ENCODE measurements around the gene MRPL10. TPM values are rescaled to one million over a fixed set of nuclear protein-coding genes. Genes with fewer than 3 reads are reported as not detected.

The MRPL10 gene
- total and polyA plus RNA-seq, 10 of the 15 experiments (the other 5 are each of a cell fraction or from before 2014, with no cell fraction given), result 18.9 to 61.9 (median 47.3) TPM

DNA sequence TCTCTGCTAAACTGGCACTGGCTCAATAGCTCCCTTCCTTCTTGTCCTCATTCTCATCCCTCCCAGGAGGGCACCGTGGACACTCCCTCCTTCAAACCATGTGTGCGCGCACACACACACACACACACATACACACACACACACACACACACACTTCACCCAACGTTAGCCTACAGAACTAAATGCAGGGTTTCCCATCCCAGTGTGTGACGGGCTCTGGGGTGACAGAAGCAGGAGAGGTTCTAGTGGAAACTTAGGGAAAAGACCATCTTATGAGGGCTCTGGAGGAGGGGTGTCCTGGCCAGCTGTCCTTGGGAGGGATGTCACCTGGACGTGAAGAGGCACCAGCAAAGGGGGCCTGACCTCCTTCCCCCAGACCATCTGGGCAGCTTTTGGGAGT lies 29.4 kb downstream of the MRPL10 start:
- Histone ChIP-seq H3K4me2 (ENCODE audit: control insufficient read depth, insufficient read depth) (no peak overlapping the region), H4K20me1 (ENCODE audit: control insufficient read depth, insufficient read depth) (no peaks in the 10 kb centered on the region), H3K27ac (ENCODE audit: control insufficient read depth, insufficient read depth) (no peak overlapping the region), H3K79me2 (ENCODE audit: control insufficient read depth, insufficient read depth, low read length) (no peaks in the 10 kb centered on the region), H3K9me3 (replicated peaks; ENCODE audit: control insufficient read depth, insufficient read depth, low read length) (no peaks in the 10 kb centered on the region), H3K4me1 (ENCODE audit: control insufficient read depth, insufficient read depth, low read length) (no peaks in the 10 kb centered on the region), H2AFZ (ENCODE audit: control insufficient read depth, low read depth, low read length) (no peak overlapping the region), H3K4me3 (no peak overlapping the region), H3K9ac (ENCODE audit: control insufficient read depth, insufficient read depth, low read length) (no peak overlapping the region), H3K36me3 (ENCODE audit: control insufficient read depth in 2 of 2, insufficient read depth in 2 of 2, low read length in 1 of 2) (no peaks in the 10 kb centered on the region; a peak in 1 of 4 replicates), H3K27me3 (replicated peaks in 1 of 2; ENCODE audit: control insufficient read depth in 2 of 2, insufficient read depth in 2 of 2, low read length in 1 of 2) (no peaks in the 10 kb centered on the region)
- in situ Hi-C loops (cut with MboI), result loop anchor here (10.0 kb wide), 1 partner anchor 107 kb away; the partner anchor contains the start of gene TBKBP1
- FAIRE-seq (peak; percentile 18), DNase-seq (ENCODE audit: low read depth, low spot score) (no peak), ATAC-seq (no peak)
- TF ChIP-seq ATF3 (IDR thresholded peaks at IDR 0.05; ENCODE audit: borderline replicate concordance, extremely low read depth, low read depth, low read length) (no peak), CBX5 (IDR thresholded peaks at IDR 0.05; ENCODE audit: low read depth) (no peak), SMC3 (IDR thresholded peaks at IDR 0.05; ENCODE audit: borderline replicate concordance, low read length) (no peak), RB1 (IDR thresholded peaks at IDR 0.05; ENCODE audit: borderline replicate concordance) (no peak), POLR2AphosphoS2 (IDR thresholded peaks at IDR 0.05; ENCODE audit: low read depth, low read length) (no peak), MYB (IDR thresholded peaks at IDR 0.05; ENCODE audit: borderline replicate concordance, low read depth, low read length) (no peak), NFYA (IDR thresholded peaks at IDR 0.05; ENCODE audit: borderline replicate concordance, low read depth, low read length) (no peak), LARP7 (IDR thresholded peaks at IDR 0.05) (no peak), PML (IDR thresholded peaks at IDR 0.05; ENCODE audit: low read length) (no peak), HCFC1 (IDR thresholded peaks at IDR 0.05; ENCODE audit: low read length) (no peak), ASH2L (IDR thresholded peaks at IDR 0.05; ENCODE audit: borderline replicate concordance, low read depth) (no peak), ZNF622 (IDR thresholded peaks at IDR 0.05) (no peak)
- TF ChIP-seq, protein P1, sequence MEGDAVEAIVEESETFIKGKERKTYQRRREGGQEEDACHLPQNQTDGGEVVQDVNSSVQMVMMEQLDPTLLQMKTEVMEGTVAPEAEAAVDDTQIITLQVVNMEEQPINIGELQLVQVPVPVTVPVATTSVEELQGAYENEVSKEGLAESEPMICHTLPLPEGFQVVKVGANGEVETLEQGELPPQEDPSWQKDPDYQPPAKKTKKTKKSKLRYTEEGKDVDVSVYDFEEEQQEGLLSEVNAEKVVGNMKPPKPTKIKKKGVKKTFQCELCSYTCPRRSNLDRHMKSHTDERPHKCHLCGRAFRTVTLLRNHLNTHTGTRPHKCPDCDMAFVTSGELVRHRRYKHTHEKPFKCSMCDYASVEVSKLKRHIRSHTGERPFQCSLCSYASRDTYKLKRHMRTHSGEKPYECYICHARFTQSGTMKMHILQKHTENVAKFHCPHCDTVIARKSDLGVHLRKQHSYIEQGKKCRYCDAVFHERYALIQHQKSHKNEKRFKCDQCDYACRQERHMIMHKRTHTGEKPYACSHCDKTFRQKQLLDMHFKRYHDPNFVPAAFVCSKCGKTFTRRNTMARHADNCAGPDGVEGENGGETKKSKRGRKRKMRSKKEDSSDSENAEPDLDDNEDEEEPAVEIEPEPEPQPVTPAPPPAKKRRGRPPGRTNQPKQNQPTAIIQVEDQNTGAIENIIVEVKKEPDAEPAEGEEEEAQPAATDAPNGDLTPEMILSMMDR (IDR thresholded peaks at IDR 0.05 in 2 of 3, conservative IDR thresholded peaks at IDR 0.05 in 1 of 3; ENCODE audit: control insufficient read depth in 2 of 3, extremely low read depth in 1 of 3, insufficient read depth in 1 of 3, low read depth in 3 of 3, low read length in 3 of 3), result no peak
- WGBS (ENCODE audit: insufficient coverage, insufficient replicate concordance, low lambda C conversion rate, missing lambda C conversion rate), result 34% methylated on average over 6 of the region's 6 CpGs
- ChIA-PET SMC1A (ENCODE audit: uncharacterized antibody, unreplicated experiment) (interaction anchor here (1.2 to 1.9 kb wide), 3 partner anchors 137 to 149 kb away, joined by 3 to 8 read pairs (median 4); no protein-coding TSS in a partner anchor), CTCF (interaction anchor here (0.7 to 2.1 kb wide), 15 partner anchors 13 to 217 kb away, joined by 3 to 17 read pairs (median 3); partner anchors contain the start of gene KPNB1), RAD21 (ENCODE audit: unreplicated experiment) (interaction anchor here (1.0 to 2.1 kb wide), 7 partner anchors 24 to 138 kb away, joined by 3 to 8 read pairs (median 3); no protein-coding TSS in a partner anchor), POLR2A (no interaction called here)
- intact Hi-C loops (cut with micrococcal nuclease; ENCODE audit: unreplicated experiment), result loop anchor here (1.0 to 2.0 kb wide), 3 partner anchors 25 to 137 kb away; no protein-coding TSS in a partner anchor
- BruUV-seq (replicated peaks), result no TSS peak
